Endothelial cell (in vitro differentiated cells): ENCODE results near the gene OR51B4. TPM values are rescaled to one million over a fixed set of nuclear protein-coding genes. Genes with fewer than 3 reads are reported as not detected.

Source experiments
- DNase-seq: peaks from one replicate; pipeline ENCODE4 v3.0.0; 2021; ENCODE audit warnings: low spot score
- H3K27ac Mint-ChIP-seq: one replicate; pipeline ENCODE4 v1.8.0; 2021; ENCODE audit warnings: mixed read lengths, inconsistent platforms; ENCODE audit not compliant: unreplicated experiment
- H3K27me3 Mint-ChIP-seq: one replicate; pipeline ENCODE4 v1.8.0; 2021; ENCODE audit warnings: mild to moderate bottlenecking, moderate library complexity, mixed read lengths, inconsistent platforms; ENCODE audit not compliant: unreplicated experiment
- H3K36me3 Mint-ChIP-seq: one replicate; pipeline ENCODE4 v1.8.0; 2021; ENCODE audit warnings: mild to moderate bottlenecking, low read depth, mixed read lengths, inconsistent platforms; ENCODE audit not compliant: unreplicated experiment
- H3K4me1 Mint-ChIP-seq: one replicate; pipeline ENCODE4 v1.8.0; 2021; ENCODE audit warnings: mild to moderate bottlenecking, mixed read lengths, inconsistent platforms; ENCODE audit not compliant: unreplicated experiment
- H3K4me3 Mint-ChIP-seq: one replicate; pipeline ENCODE4 v1.8.0; 2021; ENCODE audit warnings: mild to moderate bottlenecking, mixed read lengths, inconsistent platforms; ENCODE audit not compliant: unreplicated experiment
- H3K9me3 Mint-ChIP-seq: one replicate; pipeline ENCODE4 v1.8.0; 2021; ENCODE audit warnings: mixed read lengths, inconsistent platforms; ENCODE audit not compliant: unreplicated experiment
- CTCF ChIP-seq: fragments of 200-600 bp; sonication (generic); IDR thresholded peaks from one replicate; pipeline ENCODE4 v1.5.0; 2021; ENCODE audit warnings: antibody characterized with exemption; ENCODE audit not compliant: unreplicated experiment
- total RNA-seq: library from RNA; stranded (reverse); fragmentation: NEBNext Ultra II Directional; extraction: Animal tissue kit (Norgen Biotek cat#: 25700); gene quantifications from one replicate; pipeline ENCODE4 v1.2.1, GENCODE V29; 2021; ENCODE audit not compliant: unreplicated experiment

OR51B4 gene
- total RNA-seq, 1 donor from 2014 or later, result 0.49 TPM

GRCh38 chr11:5288108-5288905 is 13.4 kb downstream of the OR51B4 start:
- H3K27ac Mint-ChIP-seq, result no peak overlapping the region
- H3K4me1 Mint-ChIP-seq, result no peaks in the 10 kb centered on the region
- DNase-seq, result no peak
- no peaks in the 10 kb centered on the region for H3K9me3 Mint-ChIP-seq
- H3K27me3 Mint-ChIP-seq, result no peaks in the 10 kb centered on the region
- H3K4me3 Mint-ChIP-seq, result no peak overlapping the region
- H3K36me3 Mint-ChIP-seq, result no peaks in the 10 kb centered on the region
- no peak for TF ChIP-seq CTCF

DNA sequence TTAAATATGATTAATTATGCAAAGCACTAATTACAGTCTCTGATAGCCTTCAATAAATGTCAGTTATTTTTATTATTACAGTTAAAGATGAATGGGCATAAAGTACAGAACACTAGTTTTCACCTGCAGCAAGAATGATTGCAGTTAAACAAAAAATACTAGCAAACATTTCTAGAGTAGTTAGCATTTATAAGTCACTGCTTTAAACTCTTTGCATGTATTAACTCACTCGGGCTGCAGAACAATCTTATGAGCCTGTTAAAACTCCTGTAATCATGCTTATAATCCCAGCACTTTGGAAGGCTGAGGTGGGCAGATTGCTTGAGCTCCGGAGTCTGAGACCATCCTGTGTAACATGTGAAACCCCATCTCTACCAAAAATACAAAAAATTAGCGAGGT is 14.8 kb downstream of the OR51B4 start:
- no peaks in the 10 kb centered on the region for H3K36me3 Mint-ChIP-seq
- no peak overlapping the region for H3K27ac Mint-ChIP-seq
- no peaks in the 10 kb centered on the region for H3K9me3 Mint-ChIP-seq

GRCh38 chr11:5286351-5286750 is 15.4 kb downstream of the OR51B4 start:
- Mint-ChIP-seq H3K4me3 (no peak overlapping the region), H3K9me3 (no peaks in the 10 kb centered on the region), H3K36me3 (no peaks in the 10 kb centered on the region), H3K4me1 (no peaks in the 10 kb centered on the region), H3K27ac (no peak overlapping the region), H3K27me3 (no peaks in the 10 kb centered on the region)
- no peak for DNase-seq
- TF ChIP-seq CTCF, result no peak

More for the DNA sequence above, 14.8 kb downstream of the OR51B4 start:
- H3K4me3 Mint-ChIP-seq, result no peak overlapping the region
- TF ChIP-seq CTCF, result no peak
- H3K4me1 Mint-ChIP-seq, result no peaks in the 10 kb centered on the region
- DNase-seq, result no peak
- no peaks in the 10 kb centered on the region for H3K27me3 Mint-ChIP-seq

GRCh38 chr11:5285703-5286340 is 15.9 kb downstream of the OR51B4 start:
- H3K36me3 Mint-ChIP-seq, result no peaks in the 10 kb centered on the region
- no peak overlapping the region for H3K27ac Mint-ChIP-seq
- no peaks in the 10 kb centered on the region for H3K4me1 Mint-ChIP-seq
- H3K9me3 Mint-ChIP-seq, result no peaks in the 10 kb centered on the region
- no peak for TF ChIP-seq CTCF
- H3K4me3 Mint-ChIP-seq, result no peak overlapping the region
- no peak for DNase-seq
- H3K27me3 Mint-ChIP-seq, result no peaks in the 10 kb centered on the region

DNA sequence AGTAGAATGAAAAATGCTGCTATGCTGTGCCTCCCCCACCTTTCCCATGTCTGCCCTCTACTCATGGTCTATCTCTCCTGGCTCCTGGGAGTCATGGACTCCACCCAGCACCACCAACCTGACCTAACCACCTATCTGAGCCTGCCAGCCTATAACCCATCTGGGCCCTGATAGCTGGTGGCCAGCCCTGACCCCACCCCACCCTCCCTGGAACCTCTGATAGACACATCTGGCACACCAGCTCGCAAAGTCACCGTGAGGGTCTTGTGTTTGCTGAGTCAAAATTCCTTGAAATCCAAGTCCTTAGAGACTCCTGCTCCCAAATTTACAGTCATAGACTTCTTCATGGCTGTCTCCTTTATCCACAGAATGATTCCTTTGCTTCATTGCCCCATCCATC is 17.1 kb downstream of the OR51B4 start:
- no peak overlapping the region for H3K27ac Mint-ChIP-seq
- peaks cover 6% of the 10 kb centered on the region for H3K4me1 Mint-ChIP-seq
- H3K4me3 Mint-ChIP-seq, result no peak overlapping the region
- no peak for TF ChIP-seq CTCF
- no peaks in the 10 kb centered on the region for H3K27me3 Mint-ChIP-seq
- no peaks in the 10 kb centered on the region for H3K9me3 Mint-ChIP-seq
- no peaks in the 10 kb centered on the region for H3K36me3 Mint-ChIP-seq
- DNase-seq, result no peak
